Gastroesophageal sphincter (tissue), 3 donors: ENCODE results near the gene TSC22D3.

Experiments used
- CTCF ChIP-seq, 4 experiments: fragments of 200-600 bp in 2 of 4; fragments of 450-650 bp in 2 of 4; sonication (generic) in 1 of 4; IDR thresholded peaks; one replicate each; pipeline ENCODE4 v1.5.1; 2017 to 2019; ENCODE audit warnings: antibody characterized with exemption in 4 of 4, mild to moderate bottlenecking in 2 of 4, moderate library complexity in 2 of 4
- EP300 ChIP-seq: sonication (generic); formaldehyde crosslinking; IDR thresholded peaks from one replicate; pipeline ENCODE4 v1.6.1; 2017; ENCODE audit warnings: antibody characterized with exemption, mild to moderate bottlenecking
- POLR2A ChIP-seq, 2 donors: fragments of 450-650 bp; IDR thresholded peaks; one replicate each; pipeline ENCODE4 v1.6.1; 2017; ENCODE audit warnings: antibody characterized with exemption in 2 of 2, mild to moderate bottlenecking in 2 of 2, moderate library complexity in 1 of 2
- POLR2AphosphoS5 ChIP-seq: sonication (generic); formaldehyde crosslinking; IDR thresholded peaks from one replicate; pipeline ENCODE4 v1.6.1; 2017; ENCODE audit warnings: antibody characterized with exemption

GRCh38 chrX:107674480-107675364 is 100.9 kb downstream of the TSC22D3 start:
- peak; percentile 47 for TF ChIP-seq POLR2AphosphoS5
- no peak for TF ChIP-seq CTCF (IDR thresholded peaks at IDR 0.05)
- no peak for TF ChIP-seq EP300
- peak; percentile 27 to 35 for TF ChIP-seq POLR2A (IDR thresholded peaks at IDR 0.05)
